ENCODE data around the gene MEOX1. TPM values are rescaled to one million over a fixed set of nuclear protein-coding genes. Genes with fewer than 3 reads are reported as not detected.
"Not testable (repeated sequence)": the region's sequence is repeated elsewhere in the genome, so short reads cannot be mapped to it uniquely, and the experiment has no call there.

MEOX1 gene
- total RNA-seq, 1 donor from 2014 or later, result 19.5 TPM

GRCh38 chr17:43602556-43602955 lies 59.2 kb downstream of the MEOX1 start:
- DNase-seq (ENCODE audit: low spot score); ATAC-seq: not testable (repeated sequence)
- intact Hi-C loops (cut with DNase I), result loop anchor here (5.0 kb wide), 1 partner anchor 820 kb away; the partner anchor contains the start of gene WNK4

DNA sequence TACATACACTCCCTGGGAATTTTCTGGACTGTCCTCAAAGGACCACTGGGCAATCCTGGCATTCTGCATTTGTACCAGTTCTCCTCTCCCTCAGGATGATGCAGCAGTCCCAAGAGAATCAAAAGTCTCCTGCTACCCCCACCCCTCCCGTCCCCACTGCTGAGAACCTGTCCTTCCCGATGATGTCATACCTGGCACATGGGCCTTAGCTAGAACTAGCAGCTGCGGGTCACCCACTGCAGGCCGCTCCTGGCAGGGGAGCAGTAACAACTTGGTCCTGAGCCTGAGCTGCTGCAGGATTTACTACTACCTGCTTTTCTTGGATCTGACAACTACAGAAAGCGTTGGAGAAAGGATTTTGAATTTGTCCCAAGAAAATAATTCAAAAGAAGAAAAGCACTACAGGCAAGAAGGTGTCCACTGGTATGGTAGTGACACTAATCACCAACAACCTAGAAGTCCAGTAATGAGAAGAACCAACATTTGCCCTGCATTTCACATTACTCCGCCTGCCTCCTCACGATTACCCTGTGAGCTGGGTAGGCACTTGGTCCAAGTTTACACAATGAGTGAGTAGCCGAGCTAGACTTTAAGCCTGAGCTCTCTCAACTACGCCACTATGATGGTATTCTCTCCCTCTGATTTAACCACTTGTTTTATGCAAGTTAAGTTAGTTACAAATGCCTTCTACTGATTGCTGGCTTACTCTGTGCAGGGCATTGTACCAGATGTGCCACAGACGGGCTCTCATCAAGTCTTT lies 60.3 kb downstream of the MEOX1 start:
- ATAC-seq (no peak), DNase-seq (ENCODE audit: low spot score) (no peak)
- intact Hi-C loops (cut with DNase I), result loop anchor here (5.0 kb wide), 1 partner anchor 819 kb away; the partner anchor contains the start of gene WNK4

DNA sequence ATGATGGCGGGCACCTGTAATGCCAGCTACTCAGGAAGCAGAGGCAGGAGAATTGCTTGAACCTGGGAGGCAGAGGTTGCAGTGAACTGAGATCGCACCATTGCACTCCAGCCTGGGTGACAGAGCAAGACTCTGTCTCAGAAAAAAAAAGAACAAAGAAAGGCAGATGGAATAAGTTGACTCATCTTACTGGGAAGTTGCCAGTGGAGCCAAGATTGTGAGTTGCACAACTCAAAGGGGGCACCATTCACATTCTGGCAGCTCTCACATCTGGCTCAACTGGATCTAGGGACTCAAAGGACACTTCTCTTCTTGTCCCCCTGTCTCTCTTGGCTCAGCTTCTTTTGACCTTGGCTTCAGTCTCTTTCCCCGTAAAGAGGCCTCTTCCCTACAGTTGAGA lies 61.9 kb downstream of the MEOX1 start:
- intact Hi-C loops (cut with DNase I), result loop anchor here (5.0 kb wide), 1 partner anchor 818 kb away; the partner anchor contains the start of gene WNK4
- DNase-seq (ENCODE audit: low spot score) (no peak), ATAC-seq (peak; percentile 69)

- intact Hi-C loops (cut with DNase I), result no loop called here
- DNase-seq (ENCODE audit: low spot score) (no peak), ATAC-seq (no peak)
These were observed 62.7 kb downstream of the MEOX1 start for GRCh38 chr17:43599046-43599395.

- intact Hi-C loops (cut with DNase I), result no loop called here
- DNase-seq (ENCODE audit: low spot score) (no peak), ATAC-seq (no peak)
These were observed 63.2 kb downstream of the MEOX1 start for GRCh38 chr17:43598357-43599045.

GRCh38 chr17:43597624-43598356 lies 63.9 kb downstream of the MEOX1 start:
- intact Hi-C loops (cut with DNase I), result no loop called here
- DNase-seq (ENCODE audit: low spot score), result no peak
- peak; percentile 68 for ATAC-seq

GRCh38 chr17:43595466-43595865 lies 66.3 kb downstream of the MEOX1 start:
- intact Hi-C loops (cut with DNase I), result no loop called here
- no peak for ATAC-seq

DNA sequence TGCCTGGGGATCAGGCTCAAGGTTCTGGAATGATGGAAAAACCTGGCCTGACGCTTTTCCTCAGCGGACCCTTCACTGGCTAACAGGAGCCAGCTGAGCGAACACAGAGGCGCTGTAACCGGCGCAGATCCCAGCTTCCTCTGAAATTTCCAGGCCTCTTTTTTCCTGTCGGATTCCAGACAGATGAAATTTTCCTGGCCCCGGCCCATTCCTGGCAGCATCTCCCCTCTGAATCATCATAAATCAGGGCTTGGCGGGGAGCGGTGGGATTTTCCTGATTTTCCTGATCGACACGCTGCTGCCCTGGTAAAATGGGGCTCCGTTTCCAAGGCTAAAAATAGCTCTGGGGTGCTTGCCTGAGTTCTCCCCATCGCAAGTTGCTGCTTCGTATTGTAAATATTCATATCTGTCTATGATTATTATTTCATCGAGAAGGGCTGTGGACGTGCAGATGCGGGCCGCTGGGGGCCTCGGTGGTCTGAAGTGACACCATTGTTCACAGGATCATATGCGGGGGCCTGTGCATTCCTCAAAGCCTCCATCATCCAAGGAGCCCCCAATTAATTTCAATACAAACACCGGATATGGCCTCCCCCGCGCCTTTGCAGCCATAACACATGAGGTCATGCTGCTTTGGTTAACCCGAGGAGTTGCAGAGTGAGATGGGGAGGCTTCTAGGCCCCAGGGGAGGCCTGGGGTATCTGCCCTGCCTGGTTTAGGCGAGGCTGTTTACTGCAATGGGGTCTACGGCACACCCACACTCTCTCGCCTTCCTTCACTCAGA lies 69.8 kb downstream of the MEOX1 start:
- DNase-seq (ENCODE audit: low spot score) (peak; percentile 89), ATAC-seq (peak; percentile 91)
- intact Hi-C loops (cut with DNase I), result no loop called here

More at GRCh38 chr17:43595466-43595865, 66.3 kb downstream of the MEOX1 start:
- no peak for DNase-seq (ENCODE audit: low spot score)

DNA sequence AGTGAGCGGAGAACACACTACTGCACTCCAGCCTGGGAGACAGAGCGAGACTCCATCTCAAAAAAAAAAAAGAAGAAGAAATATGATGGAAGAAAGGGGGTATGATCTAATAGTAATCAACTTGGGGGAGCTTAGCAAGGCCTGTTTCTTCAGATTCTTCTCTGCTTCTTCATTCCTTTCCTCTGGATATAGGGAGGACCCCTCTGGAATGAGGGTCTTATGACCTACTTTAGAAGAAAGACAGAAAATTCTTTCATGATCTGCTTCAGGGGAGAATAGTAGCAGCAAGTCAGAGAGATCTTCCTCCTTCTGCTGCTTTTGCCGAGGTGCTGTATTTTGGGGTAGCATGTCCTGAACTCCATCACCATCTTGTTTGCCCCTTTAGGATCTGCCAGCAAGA lies 70.7 kb downstream of the MEOX1 start:
- intact Hi-C loops (cut with DNase I), result no loop called here
- ATAC-seq, result no peak
- DNase-seq (ENCODE audit: low spot score), result no peak

Other genes with a start within 250 kb of the MEOX1 start
- gene DHX8, start 177.9 kb downstream of the MEOX1 start, total RNA-seq, result 40.9 TPM
- gene ETV4, start 115.6 kb downstream of the MEOX1 start, total RNA-seq, result 7.1 TPM
- not detected for gene SOST, start 96.9 kb upstream of the MEOX1 start, total RNA-seq
- gene DUSP3, start 117.1 kb upstream of the MEOX1 start, total RNA-seq, result 54.1 TPM
- not detected for gene CFAP97D1, start 118.5 kb upstream of the MEOX1 start, total RNA-seq
- 13.8 TPM for gene MPP3, start 171.2 kb upstream of the MEOX1 start, total RNA-seq
- gene CD300LG, start 185.3 kb upstream of the MEOX1 start, total RNA-seq, result 22.8 TPM
- gene MPP2, start 245.6 kb upstream of the MEOX1 start, total RNA-seq, result 4.6 TPM

Measured in sciatic nerve (tissue), 2 donors.